ENCODE data around the gene OSBPL3. TPM values are rescaled to one million over a fixed set of nuclear protein-coding genes. Genes with fewer than 3 reads are reported as not detected.
A peak's percentile ranks its signal among the peaks of the same experiment; 100 is the strongest.

The OSBPL3 gene
- total and polyA plus RNA-seq, 11 donors = 1.5 to 14.3 (median 4.9) TPM

- Histone ChIP-seq H3K36me3 (peaks cover 0 to 5% (median 0%) of the 10 kb centered on the region in 9 donors), H3K4me1 (peaks cover 0 to 24% (median 2%) of the 10 kb centered on the region in 12 donors), H3K27ac (no peak overlapping the region), H3K4me3 (no peak overlapping the region), H3K9me3 (no peaks in the 10 kb centered on the region), H3K27me3 (no peaks in the 10 kb centered on the region)
- DNase-seq (no peak), ATAC-seq (no peak)
- intact Hi-C loops (cut with DNase I) = no loop called here
- WGBS, 4 donors = 85 to 90% (median 87%) methylated on average over 2 of the region's 2 CpGs
- TF ChIP-seq CTCF (IDR thresholded peaks at IDR 0.05) (no peak), POLR2A (IDR thresholded peaks at IDR 0.05) (no peak)
Measured at GRCh38 chr7:24885305-24885704, 94.7 kb downstream of the OSBPL3 start.

GRCh38 chr7:24884401-24884800, 95.6 kb downstream of the OSBPL3 start:
- Histone ChIP-seq H3K4me1 (peaks cover 0 to 24% (median 2%) of the 10 kb centered on the region in 12 donors), H3K27me3 (no peaks in the 10 kb centered on the region), H3K27ac (no peak overlapping the region), H3K4me3 (no peak overlapping the region), H3K36me3 (peaks cover 0 to 5% (median 0%) of the 10 kb centered on the region in 9 donors), H3K9me3 (no peaks in the 10 kb centered on the region)
- WGBS, 4 donors = 75 to 83% (median 79%) methylated on average over 6 of the region's 6 CpGs
- intact Hi-C loops (cut with DNase I) = loop anchor here in 1 of 10 donors (5.0 kb wide), 1 partner anchor 42 kb away; no protein-coding TSS in a partner anchor
- no peak for DNase-seq
- TF ChIP-seq CTCF (IDR thresholded peaks at IDR 0.05) (no peak), POLR2A (IDR thresholded peaks at IDR 0.05) (no peak)
- ATAC-seq = no peak

GRCh38 chr7:24883622-24884013, 96.4 kb downstream of the OSBPL3 start:
- Histone ChIP-seq H3K36me3 (peaks cover 0 to 5% (median 0%) of the 10 kb centered on the region in 9 donors), H3K9me3 (no peaks in the 10 kb centered on the region), H3K27ac (no peak overlapping the region), H3K27me3 (no peaks in the 10 kb centered on the region), H3K4me1 (peaks cover 0 to 24% (median 2%) of the 10 kb centered on the region in 12 donors), H3K4me3 (no peak overlapping the region)
- WGBS, 4 donors = 67 to 86% (median 81%) methylated on average over 1 of the region's 1 CpG
- no peak for ATAC-seq
- DNase-seq = no peak
- TF ChIP-seq POLR2A (IDR thresholded peaks at IDR 0.05) = no peak
- TF ChIP-seq CTCF (IDR thresholded peaks at IDR 0.05) = no peak
- intact Hi-C loops (cut with DNase I) = loop anchor here in 1 of 10 donors (5.0 kb wide), 1 partner anchor 41 kb away; no protein-coding TSS in a partner anchor

- DNase-seq = peak; percentile 33 to 74 (median 65)
- TF ChIP-seq POLR2A (IDR thresholded peaks at IDR 0.05) (no peak), CTCF (IDR thresholded peaks at IDR 0.05) (no peak)
- peak overlapping the region in 1 of 12 donors; percentile 33 for H3K27ac ChIP-seq
- 21 to 37% (median 25%) methylated on average over 3 of the region's 3 CpGs for WGBS, 4 donors
- peaks cover 0 to 5% (median 0%) of the 10 kb centered on the region in 9 donors for H3K36me3 ChIP-seq
- no peaks in the 10 kb centered on the region for H3K27me3 ChIP-seq
- no peaks in the 10 kb centered on the region for H3K9me3 ChIP-seq
- no peak overlapping the region for H3K4me3 ChIP-seq
- peaks cover 0 to 27% (median 2%) of the 10 kb centered on the region in 12 donors for H3K4me1 ChIP-seq
- intact Hi-C loops (cut with DNase I) = loop anchor here in 1 of 10 donors (5.0 kb wide), 1 partner anchor 41 kb away; no protein-coding TSS in a partner anchor
- peak; percentile 74 to 91 (median 79) for ATAC-seq
Measured at GRCh38 chr7:24882989-24883621, 96.9 kb downstream of the OSBPL3 start.

All from heart left ventricle (tissue), 16 donors.